ENCODE data around the gene BAHCC1. TPM values are rescaled to one million over a fixed set of nuclear protein-coding genes. Genes with fewer than 3 reads are reported as not detected.

BAHCC1 gene
- total and polyA plus RNA-seq, 9 of the 15 experiments (the other 6 are each of a cell fraction or from before 2014, with no cell fraction given) = 0.14 to 26.9 (median 5.0) TPM

- TF ChIP-seq ZBTB49 (CRISPR knock-in tag; IDR thresholded peaks at IDR 0.05; ENCODE audit: borderline replicate concordance) (no peak), ARID4B (CRISPR knock-in tag; IDR thresholded peaks at IDR 0.05) (0 out of 2 replicates have a peak, but pooled peaks have one; percentile 56), NR2C1 (IDR thresholded peaks at IDR 0.05) (no peak), NR2C1 (tag; IDR thresholded peaks at IDR 0.05) (no peak), ATF4 (CRISPR knock-in tag; IDR thresholded peaks at IDR 0.05) (no peak), TAF7 (tag; IDR thresholded peaks at IDR 0.05) (no peak), ZKSCAN8 (CRISPR knock-in tag; IDR thresholded peaks at IDR 0.05) (no peak), SP1 (CRISPR knock-in tag; IDR thresholded peaks at IDR 0.05) (peak; percentile 78), PHF8 (IDR thresholded peaks at IDR 0.05; ENCODE audit: borderline replicate concordance, low read length) (peak; percentile 64; the same call in 1 of the 2 replicates), ZNF551 (CRISPR knock-in tag; IDR thresholded peaks at IDR 0.05) (no peak), LEF1 (IDR thresholded peaks at IDR 0.05) (no peak), DPF2 (IDR thresholded peaks at IDR 0.05) (0 out of 2 replicates have a peak, but pooled peaks have one; percentile 23), ZNF766 (CRISPR knock-in tag; conservative IDR thresholded peaks at IDR 0.05) (no peak), KHSRP (IDR thresholded peaks at IDR 0.05) (no peak), NFIX (CRISPR knock-in tag; IDR thresholded peaks at IDR 0.05; ENCODE audit: low read depth) (no peak), ZNF263 (CRISPR knock-in tag; IDR thresholded peaks at IDR 0.05; ENCODE audit: borderline replicate concordance) (peak; percentile 83), BCL6 (CRISPR knock-in tag; IDR thresholded peaks at IDR 0.05) (no peak), SNRNP70 (optimal IDR thresholded peaks at IDR 0.05; ENCODE audit: low read depth, low read length) (no peak), MECOM (CRISPR knock-in tag; IDR thresholded peaks at IDR 0.05) (no peak), ARHGAP35 (IDR thresholded peaks at IDR 0.05; ENCODE audit: partially characterized antibody) (no peak)
Observed at GRCh38 chr17:81484195-81484979, 89.1 kb downstream of the BAHCC1 start (continued).
